NCI-H226 (cell line): Measurements from ENCODE around the gene KCTD2.
"Not testable (repeated sequence)": the region's sequence is repeated elsewhere in the genome, so short reads cannot be mapped to it uniquely, and the experiment has no call there.

ENCODE experiments used
- DNase-seq: peaks from one replicate; pipeline ENCODE4 v3.0.0-alpha.2; 2015

Gene KCTD2

GRCh38 chr17:75059369-75060345, 12.6 kb downstream of the KCTD2 start:
- no peak for DNase-seq

- no peak for DNase-seq
These were observed 13.5 kb downstream of the KCTD2 start for GRCh38 chr17:75060434-75061054.

GRCh38 chr17:75061055-75061438, 14.0 kb downstream of the KCTD2 start:
- no peak for DNase-seq

- DNase-seq: no peak
These were observed 14.6 kb downstream of the KCTD2 start for GRCh38 chr17:75061618-75062017.

- DNase-seq: no peak
These were observed 16.2 kb downstream of the KCTD2 start for GRCh38 chr17:75063201-75063600.

- no peak for DNase-seq
These were observed 16.6 kb downstream of the KCTD2 start for GRCh38 chr17:75063626-75064025.

- no peak for DNase-seq
These were observed 17.0 kb downstream of the KCTD2 start for GRCh38 chr17:75064040-75064439.

- DNase-seq: no peak
These were observed 17.4 kb downstream of the KCTD2 start for GRCh38 chr17:75064460-75064859.

- DNase-seq: no peak
These were observed 18.0 kb downstream of the KCTD2 start for GRCh38 chr17:75064867-75065561.

GRCh38 chr17:75065562-75066151, 18.6 kb downstream of the KCTD2 start:
- no peak for DNase-seq

- no peak for DNase-seq
These were observed 20.8 kb downstream of the KCTD2 start for GRCh38 chr17:75067856-75068255.

- no peak for DNase-seq
These were observed 21.7 kb downstream of the KCTD2 start for GRCh38 chr17:75068750-75069149.

GRCh38 chr17:75069783-75070182, 22.8 kb downstream of the KCTD2 start:
- no peak for DNase-seq

- DNase-seq: not testable (repeated sequence)
These were observed 24.6 kb downstream of the KCTD2 start for GRCh38 chr17:75071478-75072271.

GRCh38 chr17:75072909-75073308, 25.9 kb downstream of the KCTD2 start:
- not testable (repeated sequence) for DNase-seq

GRCh38 chr17:75073618-75074047, 26.6 kb downstream of the KCTD2 start:
- DNase-seq: no peak

- DNase-seq: no peak
These were observed 27.5 kb downstream of the KCTD2 start for GRCh38 chr17:75074532-75074931.

GRCh38 chr17:75075597-75076336, 28.7 kb downstream of the KCTD2 start:
- no peak for DNase-seq

GRCh38 chr17:75077072-75077495, 30.1 kb downstream of the KCTD2 start:
- DNase-seq: no peak

GRCh38 chr17:75077496-75078283, 30.7 kb downstream of the KCTD2 start:
- DNase-seq: no peak
